Measurements from ENCODE around the gene RCL1.

Gene RCL1

DNA sequence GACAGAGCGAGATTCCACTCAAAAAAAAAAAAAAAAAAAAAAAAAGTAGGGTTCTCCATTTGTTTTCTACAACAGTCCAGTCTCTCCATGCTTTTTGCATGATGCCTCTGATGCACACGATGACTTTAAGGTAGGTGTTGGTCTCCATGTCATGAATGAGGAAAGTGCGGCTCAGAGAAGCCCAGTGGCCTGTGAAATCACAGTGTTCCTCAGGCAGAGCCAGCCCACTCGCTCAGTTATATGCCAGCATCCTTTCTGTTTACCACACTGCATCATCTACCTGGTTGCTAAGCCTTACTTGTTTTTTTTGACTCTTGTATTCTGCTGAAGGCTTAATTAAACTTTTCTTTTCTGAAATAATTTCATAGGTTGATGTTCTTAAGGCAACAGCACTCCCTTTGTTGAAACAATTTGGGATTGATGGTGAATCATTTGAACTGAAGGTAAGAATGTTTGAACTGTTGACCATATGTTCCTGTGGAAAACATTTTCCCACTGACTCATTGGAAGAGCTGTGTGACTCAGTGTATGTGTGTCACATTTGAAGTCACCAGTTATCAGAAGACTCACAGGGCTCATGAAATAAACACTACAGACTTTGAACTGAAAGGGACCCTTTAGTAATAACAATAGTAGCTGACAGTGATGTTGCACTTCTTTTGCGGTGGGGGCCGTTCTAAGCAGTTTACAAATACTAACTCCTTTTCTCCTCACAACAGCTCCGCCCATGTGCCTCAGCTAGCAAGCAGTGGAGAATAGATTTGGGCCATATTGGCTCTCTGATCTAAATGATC is 40.2 kb downstream of the RCL1 start:
- no peak overlapping the region for H3K27ac ChIP-seq (ENCODE audit: low read depth, low read length, poor library complexity, severe bottlenecking)
- no peaks in the 10 kb centered on the region for H4K20me1 ChIP-seq (ENCODE audit: insufficient read depth, low read length)
- H3F3A ChIP-seq (ENCODE audit: insufficient read depth, low read length), result no peaks in the 10 kb centered on the region
- no peak overlapping the region for H2AFZ ChIP-seq (ENCODE audit: low read length)
- no peaks in the 10 kb centered on the region for H3K9me3 ChIP-seq (ENCODE audit: low read length)
- no peak overlapping the region for H3K4me3 ChIP-seq (ENCODE audit: low read depth, low read length, poor library complexity, severe bottlenecking)
- H3K4me1 ChIP-seq (ENCODE audit: insufficient read depth, low read length, severe bottlenecking), result no peaks in the 10 kb centered on the region
- H3K36me3 ChIP-seq (ENCODE audit: insufficient read depth, low read length), result peaks cover 64% of the 10 kb centered on the region
- no peak overlapping the region for H3K4me2 ChIP-seq (ENCODE audit: low read length)
- H3K27me3 ChIP-seq (ENCODE audit: insufficient read depth, low read length), result no peaks in the 10 kb centered on the region
- H3K9ac ChIP-seq (ENCODE audit: low read length), result no peak overlapping the region
- no peaks in the 10 kb centered on the region for H3K9me2 ChIP-seq (ENCODE audit: low read depth, low read length)
- no peak for TF ChIP-seq EZH2 (IDR thresholded peaks at IDR 0.05; ENCODE audit: borderline replicate concordance, low read length)
- TF ChIP-seq, protein P1, sequence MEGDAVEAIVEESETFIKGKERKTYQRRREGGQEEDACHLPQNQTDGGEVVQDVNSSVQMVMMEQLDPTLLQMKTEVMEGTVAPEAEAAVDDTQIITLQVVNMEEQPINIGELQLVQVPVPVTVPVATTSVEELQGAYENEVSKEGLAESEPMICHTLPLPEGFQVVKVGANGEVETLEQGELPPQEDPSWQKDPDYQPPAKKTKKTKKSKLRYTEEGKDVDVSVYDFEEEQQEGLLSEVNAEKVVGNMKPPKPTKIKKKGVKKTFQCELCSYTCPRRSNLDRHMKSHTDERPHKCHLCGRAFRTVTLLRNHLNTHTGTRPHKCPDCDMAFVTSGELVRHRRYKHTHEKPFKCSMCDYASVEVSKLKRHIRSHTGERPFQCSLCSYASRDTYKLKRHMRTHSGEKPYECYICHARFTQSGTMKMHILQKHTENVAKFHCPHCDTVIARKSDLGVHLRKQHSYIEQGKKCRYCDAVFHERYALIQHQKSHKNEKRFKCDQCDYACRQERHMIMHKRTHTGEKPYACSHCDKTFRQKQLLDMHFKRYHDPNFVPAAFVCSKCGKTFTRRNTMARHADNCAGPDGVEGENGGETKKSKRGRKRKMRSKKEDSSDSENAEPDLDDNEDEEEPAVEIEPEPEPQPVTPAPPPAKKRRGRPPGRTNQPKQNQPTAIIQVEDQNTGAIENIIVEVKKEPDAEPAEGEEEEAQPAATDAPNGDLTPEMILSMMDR (IDR thresholded peaks at IDR 0.05; ENCODE audit: low read length), result no peak
- no peaks in the 10 kb centered on the region for H3K79me2 ChIP-seq (ENCODE audit: insufficient read depth, low read length)

- Histone ChIP-seq H3K79me2 (ENCODE audit: insufficient read depth, low read length) (no peaks in the 10 kb centered on the region), H4K20me1 (ENCODE audit: insufficient read depth, low read length) (no peaks in the 10 kb centered on the region), H3K27ac (ENCODE audit: low read depth, low read length, poor library complexity, severe bottlenecking) (no peak overlapping the region), H3K27me3 (ENCODE audit: insufficient read depth, low read length) (no peaks in the 10 kb centered on the region), H3F3A (ENCODE audit: insufficient read depth, low read length) (no peaks in the 10 kb centered on the region), H3K4me2 (ENCODE audit: low read length) (no peak overlapping the region), H3K9me3 (ENCODE audit: low read length) (no peaks in the 10 kb centered on the region), H3K9ac (ENCODE audit: low read length) (no peak overlapping the region), H2AFZ (ENCODE audit: low read length) (no peak overlapping the region), H3K36me3 (ENCODE audit: insufficient read depth, low read length) (peaks cover 64% of the 10 kb centered on the region), H3K9me2 (ENCODE audit: low read depth, low read length) (no peaks in the 10 kb centered on the region), H3K4me3 (ENCODE audit: low read depth, low read length, poor library complexity, severe bottlenecking) (no peak overlapping the region), H3K4me1 (ENCODE audit: insufficient read depth, low read length, severe bottlenecking) (no peaks in the 10 kb centered on the region)
- TF ChIP-seq EZH2 (IDR thresholded peaks at IDR 0.05; ENCODE audit: borderline replicate concordance, low read length), result no peak
- TF ChIP-seq, protein P1 (IDR thresholded peaks at IDR 0.05; ENCODE audit: low read length), result no peak
These were observed 41.2 kb downstream of the RCL1 start for GRCh38 chr9:4833781-4834560.

GRCh38 chr9:4836676-4837075 is 43.9 kb downstream of the RCL1 start:
- H4K20me1 ChIP-seq (ENCODE audit: insufficient read depth, low read length), result no peaks in the 10 kb centered on the region
- no peaks in the 10 kb centered on the region for H3K9me2 ChIP-seq (ENCODE audit: low read depth, low read length)
- no peaks in the 10 kb centered on the region for H3K4me1 ChIP-seq (ENCODE audit: insufficient read depth, low read length, severe bottlenecking)
- H3F3A ChIP-seq (ENCODE audit: insufficient read depth, low read length), result no peaks in the 10 kb centered on the region
- no peak overlapping the region for H3K9ac ChIP-seq (ENCODE audit: low read length)
- no peak for TF ChIP-seq EZH2 (IDR thresholded peaks at IDR 0.05; ENCODE audit: borderline replicate concordance, low read length)
- no peak overlapping the region for H3K27ac ChIP-seq (ENCODE audit: low read depth, low read length, poor library complexity, severe bottlenecking)
- H3K36me3 ChIP-seq (ENCODE audit: insufficient read depth, low read length), result peaks cover 69% of the 10 kb centered on the region
- no peaks in the 10 kb centered on the region for H3K9me3 ChIP-seq (ENCODE audit: low read length)
- no peak overlapping the region for H3K4me3 ChIP-seq (ENCODE audit: low read depth, low read length, poor library complexity, severe bottlenecking)
- no peak overlapping the region for H2AFZ ChIP-seq (ENCODE audit: low read length)
- H3K79me2 ChIP-seq (ENCODE audit: insufficient read depth, low read length), result no peaks in the 10 kb centered on the region
- H3K4me2 ChIP-seq (ENCODE audit: low read length), result no peak overlapping the region
- no peaks in the 10 kb centered on the region for H3K27me3 ChIP-seq (ENCODE audit: insufficient read depth, low read length)
